Measurements from ENCODE around the gene PLEKHG7.

PLEKHG7 gene

GRCh38 chr12:92814584-92814983, 111.8 kb downstream of the PLEKHG7 start:
- DNase-seq: no peak

- DNase-seq: no peak
These were observed 118.4 kb downstream of the PLEKHG7 start for GRCh38 chr12:92821142-92821541.
